GM23338 (cell line): Measurements from ENCODE around the gene USP31. TPM values are rescaled to one million over a fixed set of nuclear protein-coding genes. Genes with fewer than 3 reads are reported as not detected.

Experiments
- ATAC-seq: fragments of 200-7000 bp; cut with Tn5 transposase; 3 replicates; pipeline ENCODE4 v1.9.1; 2020
- DNase-seq: peaks from one replicate; pipeline ENCODE4 v3.0.0-alpha.2; 2015; ENCODE audit warnings: low spot score
- H2AFZ ChIP-seq: fragments of 200-600 bp; sonication (generic); 2 replicates; pipeline ENCODE4 v1.8.0; 2016; ENCODE audit warnings: antibody characterized with exemption, mild to moderate bottlenecking, moderate library complexity
- H3F3A ChIP-seq: fragments of 200-600 bp; sonication (generic); replicated peaks from 2 replicates; pipeline ENCODE4 v1.8.0; 2017; ENCODE audit warnings: antibody characterized with exemption, mixed run types, low read depth
- H3K27ac ChIP-seq: fragments of 200-600 bp; sonication (generic); 2 replicates; pipeline ENCODE4 v1.6.1; 2016; ENCODE audit warnings: low read depth
- H3K27me3 ChIP-seq: fragments of 200-600 bp; sonication (generic); 2 replicates; pipeline ENCODE4 v1.8.0; 2016; ENCODE audit warnings: mild to moderate bottlenecking, mixed run types, moderate library complexity; ENCODE audit not compliant: insufficient read depth
- H3K36me3 ChIP-seq: fragments of 200-600 bp; sonication (generic); 2 replicates; pipeline ENCODE4 v1.8.0; 2016; ENCODE audit warnings: mild to moderate bottlenecking; ENCODE audit not compliant: insufficient read depth
- H3K4me1 ChIP-seq: fragments of 200-600 bp; sonication (generic); 2 replicates; pipeline ENCODE4 v1.8.0; 2016; ENCODE audit warnings: mild to moderate bottlenecking, moderate library complexity; ENCODE audit not compliant: insufficient read depth
- H3K4me2 ChIP-seq: fragments of 200-600 bp; sonication (generic); 2 replicates; pipeline ENCODE4 v1.7.1; 2017; ENCODE audit warnings: mixed run types
- H3K4me3 ChIP-seq: fragments of 200-600 bp; sonication (generic); 2 replicates; pipeline ENCODE4 v1.6.1; 2016; ENCODE audit warnings: mixed run types
- H3K79me2 ChIP-seq: fragments of 200-600 bp; sonication (generic); replicated peaks from 2 replicates; pipeline ENCODE4 v1.8.0; 2017; ENCODE audit warnings: mild to moderate bottlenecking; ENCODE audit not compliant: insufficient read depth
- H3K9me2 ChIP-seq: fragments of 200-600 bp; sonication (generic); 2 replicates; pipeline ENCODE4 v1.8.0; 2017; ENCODE audit not compliant: insufficient read depth
- H4K20me1 ChIP-seq: fragments of 200-600 bp; sonication (generic); replicated peaks from 2 replicates; pipeline ENCODE4 v1.8.0; 2017; ENCODE audit warnings: mild to moderate bottlenecking; ENCODE audit not compliant: insufficient read depth
- H3K27ac Mint-ChIP-seq: 2 replicates; pipeline ENCODE4 v1.8.0; 2020; ENCODE audit warnings: inconsistent platforms, mild to moderate bottlenecking, moderate library complexity, mixed read lengths
- H3K27me3 Mint-ChIP-seq: 3 replicates; pipeline ENCODE4 v1.8.0; 2022; ENCODE audit warnings: low read depth, mild to moderate bottlenecking, moderate library complexity, mixed read lengths, inconsistent platforms; ENCODE audit not compliant: insufficient read depth, poor library complexity
- H3K36me3 Mint-ChIP-seq: 3 replicates; pipeline ENCODE4 v1.8.0; 2021; ENCODE audit warnings: low read depth, mild to moderate bottlenecking, inconsistent platforms, moderate library complexity, mixed read lengths
- H3K4me1 Mint-ChIP-seq: 3 replicates; pipeline ENCODE4 v1.8.0; 2020; ENCODE audit warnings: mild to moderate bottlenecking, inconsistent platforms, mixed read lengths
- H3K4me3 Mint-ChIP-seq: 3 replicates; pipeline ENCODE4 v1.8.0; 2021; ENCODE audit warnings: moderate library complexity, mild to moderate bottlenecking, inconsistent platforms, mixed read lengths
- H3K9me3 Mint-ChIP-seq: 3 replicates; pipeline ENCODE4 v1.8.0; 2020; ENCODE audit warnings: moderate library complexity, mild to moderate bottlenecking, inconsistent platforms, mixed read lengths
- CREB1 ChIP-seq: fragments of 250-450 bp; sonication (Bioruptor Pico); IDR thresholded peaks from 2 replicates; pipeline ENCODE4 v1.5.0; 2020; ENCODE audit warnings: low read depth, mild to moderate bottlenecking, moderate library complexity
- CTCF ChIP-seq, 2 experiments: fragments of 200-600 bp in 1 of 2; sonication (generic) in 1 of 2; conservative IDR thresholded peaks; 2 replicates each; pipeline versions ENCODE4 v1.5.1 to v1.6.1; 2016 to 2017; ENCODE audit warnings: antibody characterized with exemption in 2 of 2, low read depth in 2 of 2, mild to moderate bottlenecking in 2 of 2, moderate library complexity in 1 of 2
- ETS1 ChIP-seq: IDR thresholded peaks from 2 replicates; pipeline ENCODE4 v1.6.1; 2016; ENCODE audit warnings: antibody characterized with exemption
- EZH2 ChIP-seq: fragments of 200-600 bp; sonication (generic); IDR thresholded peaks from one replicate; pipeline ENCODE4 v1.8.0; 2017; ENCODE audit warnings: antibody characterized with exemption, mild to moderate bottlenecking, low read depth; ENCODE audit not compliant: unreplicated experiment
- EZH2phosphoT487 ChIP-seq: fragments of 200-600 bp; sonication (generic); IDR thresholded peaks from one replicate; pipeline ENCODE4 v1.8.1; 2018; ENCODE audit warnings: antibody characterized with exemption; ENCODE audit not compliant: unreplicated experiment
- JUNB ChIP-seq: IDR thresholded peaks from one replicate; pipeline ENCODE4 v1.6.1; 2016; ENCODE audit warnings: antibody characterized with exemption; ENCODE audit not compliant: unreplicated experiment
- NANOG ChIP-seq: IDR thresholded peaks from 2 replicates; pipeline ENCODE4 v1.6.1; 2016; ENCODE audit warnings: antibody characterized with exemption, borderline replicate concordance
- POLR2AphosphoS5 ChIP-seq: IDR thresholded peaks from 2 replicates; pipeline ENCODE4 v1.6.1; 2016; ENCODE audit warnings: antibody characterized with exemption, low read depth
- REST ChIP-seq: IDR thresholded peaks from one replicate; pipeline ENCODE4 v1.6.1; 2018; ENCODE audit warnings: antibody characterized with exemption; ENCODE audit not compliant: unreplicated experiment
- STAT1 ChIP-seq: IDR thresholded peaks from one replicate; pipeline ENCODE4 v1.6.1; 2016; ENCODE audit warnings: antibody characterized with exemption; ENCODE audit not compliant: unreplicated experiment
- ZNF114 ChIP-seq: fragments of 250-450 bp; sonication (Bioruptor Pico); IDR thresholded peaks from 2 replicates; pipeline ENCODE4 v1.5.0; 2020; ENCODE audit warnings: mild to moderate bottlenecking, moderate library complexity
- ZNF331 ChIP-seq: fragments of 250-450 bp; sonication (Bioruptor Pico); IDR thresholded peaks from 2 replicates; pipeline ENCODE4 v1.5.0; 2020; ENCODE audit warnings: low read depth, mild to moderate bottlenecking, moderate library complexity
- ZNF462 ChIP-seq: fragments of 250-450 bp; sonication (Bioruptor Pico); IDR thresholded peaks from 2 replicates; pipeline ENCODE4 v1.5.0; 2020; ENCODE audit warnings: mild to moderate bottlenecking, moderate library complexity
- polyA plus RNA-seq: library from polyadenylated mRNA; unstranded; fragments of >200 nt; fragmentation: Nextera tagmentation; extraction: Ambion mirVana; gene quantifications from 2 replicates; pipeline ENCODE4 v1.2.1, GENCODE V29; 2016
- total RNA-seq: library from RNA; depleted of rRNA; stranded (reverse); fragments of >200 nt; shearing (Covaris generic); gene quantifications from 2 replicates; pipeline ENCODE4 v1.2.3, GENCODE V29; 2014

Gene USP31
- total and polyA plus RNA-seq, 2 experiments from 2014 or later = 4.3 to 17.9 TPM

- no peaks in the 10 kb centered on the region for H3K27me3 ChIP-seq
- no peaks in the 10 kb centered on the region for H3K36me3 Mint-ChIP-seq
- H4K20me1 ChIP-seq = no peaks in the 10 kb centered on the region; the same call in 1 of the 2 replicates
- H3K9me3 Mint-ChIP-seq = no peaks in the 10 kb centered on the region; the same call in 2 of the 3 replicates
- H3K27ac ChIP-seq = no peak overlapping the region
- ATAC-seq = no peak
- H2AFZ ChIP-seq = no peak overlapping the region
- H3K4me1 Mint-ChIP-seq = peaks cover 7% of the 10 kb centered on the region; the same call in 2 of the 3 replicates
- DNase-seq = no peak
- H3K4me3 Mint-ChIP-seq = no peak overlapping the region
- no peak overlapping the region for H3K27ac Mint-ChIP-seq
- H3K4me1 ChIP-seq = 0 out of 2 replicates have a peak, but pooled peaks cover under 1% of the 10 kb centered on the region
- no peak overlapping the region for H3K4me3 ChIP-seq
- TF ChIP-seq ZNF114 (CRISPR knock-in tag) (no peak), EZH2 (no peak), REST (no peak), CREB1 (no peak), ZNF462 (no peak), ZNF331 (CRISPR knock-in tag) (no peak), JUNB (no peak), ETS1 (no peak), CTCF (conservative IDR thresholded peaks at IDR 0.05; ENCODE audit: low read depth in 2 of 2) (no peak), STAT1 (no peak), NANOG (no peak), EZH2phosphoT487 (no peak), POLR2AphosphoS5 (no peak)
- H3K27me3 Mint-ChIP-seq = peaks cover 2% of the 10 kb centered on the region
- H3K36me3 ChIP-seq = no peaks in the 10 kb centered on the region
- H3F3A ChIP-seq = no peaks in the 10 kb centered on the region
- no peaks in the 10 kb centered on the region for H3K79me2 ChIP-seq
- H3K9me2 ChIP-seq = 0 out of 2 replicates have a peak, but pooled peaks cover 8% of the 10 kb centered on the region
- H3K4me2 ChIP-seq = no peak overlapping the region
Measured at GRCh38 chr16:23025692-23026307, 123.5 kb downstream of the USP31 start.
